Measurements from ENCODE around the gene SALL3.
"Not testable (repeated sequence)": the region's sequence is repeated elsewhere in the genome, so short reads cannot be mapped to it uniquely, and the experiment has no call there.

SALL3 gene

GRCh38 chr18:78979730-78980278 is at the start of gene SALL3:
SALL3 (plus strand) TSS chr18:78979818; CDS start chr18:78980275, 457 bp downstream.
- DNase-seq: no peak

- DNase-seq: no peak
These were observed 47.3 kb upstream of the SALL3 start for GRCh38 chr18:78932281-78932680.

GRCh38 chr18:78934003-78934402 is 45.6 kb upstream of the SALL3 start:
- no peak for DNase-seq

GRCh38 chr18:78934551-78935225 is 44.9 kb upstream of the SALL3 start:
- no peak for DNase-seq

- DNase-seq: no peak
These were observed 44.2 kb upstream of the SALL3 start for GRCh38 chr18:78935406-78935805.

- DNase-seq: no peak
These were observed 43.2 kb upstream of the SALL3 start for GRCh38 chr18:78936251-78937005.

- DNase-seq: no peak
These were observed 42.5 kb upstream of the SALL3 start for GRCh38 chr18:78937166-78937565.

- no peak for DNase-seq
These were observed 40.5 kb upstream of the SALL3 start for GRCh38 chr18:78939105-78939504.

- DNase-seq: no peak
These were observed 39.7 kb upstream of the SALL3 start for GRCh38 chr18:78939734-78940494.

- not testable (repeated sequence) for DNase-seq
These were observed 37.4 kb upstream of the SALL3 start for GRCh38 chr18:78942236-78942635.

GRCh38 chr18:78945628-78946027 is 34.0 kb upstream of the SALL3 start:
- DNase-seq: no peak

GRCh38 chr18:78947291-78947690 is 32.3 kb upstream of the SALL3 start:
- DNase-seq: no peak

GRCh38 chr18:78948221-78948620 is 31.4 kb upstream of the SALL3 start:
- no peak for DNase-seq

- no peak for DNase-seq
These were observed 30.9 kb upstream of the SALL3 start for GRCh38 chr18:78948707-78949106.

GRCh38 chr18:78949216-78949615 is 30.4 kb upstream of the SALL3 start:
- DNase-seq: no peak

- no peak for DNase-seq
These were observed 29.2 kb upstream of the SALL3 start for GRCh38 chr18:78950386-78950785.

GRCh38 chr18:78953566-78953965 is 26.1 kb upstream of the SALL3 start:
- DNase-seq: no peak

GRCh38 chr18:78955051-78955450 is 24.6 kb upstream of the SALL3 start:
- no peak for DNase-seq

- no peak for DNase-seq
These were observed 22.5 kb upstream of the SALL3 start for GRCh38 chr18:78957140-78957539.

- DNase-seq: no peak
These were observed 18.9 kb upstream of the SALL3 start for GRCh38 chr18:78960709-78961108.

GRCh38 chr18:78962098-78962497 is 17.5 kb upstream of the SALL3 start:
- DNase-seq: no peak

GRCh38 chr18:78964727-78965126 is 14.9 kb upstream of the SALL3 start:
- DNase-seq: not testable (repeated sequence)

GRCh38 chr18:78965260-78965659 is 14.4 kb upstream of the SALL3 start:
- no peak for DNase-seq
